Measurements from ENCODE around the gene LARGE2.

LARGE2 gene

DNA sequence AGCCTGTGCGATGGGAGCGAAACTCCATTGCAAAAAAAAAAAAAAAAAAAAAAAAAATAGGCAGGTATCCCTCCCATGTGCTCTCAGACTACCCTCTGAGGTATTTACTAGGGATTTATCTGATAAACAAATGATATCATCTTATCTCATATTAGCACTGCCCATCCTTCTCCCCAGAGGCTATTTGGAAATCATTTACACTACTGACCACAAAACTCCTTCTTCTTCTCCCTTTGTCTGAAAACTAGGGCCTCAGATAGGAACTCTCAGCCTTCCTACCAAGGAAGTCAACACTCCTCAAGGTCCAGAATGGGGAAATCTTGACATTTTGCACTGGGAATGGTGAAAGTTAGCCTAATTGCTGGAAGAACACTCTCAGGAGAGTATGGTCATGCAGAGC is 46.4 kb downstream of the LARGE2 start:
- TF ChIP-seq, protein P1, sequence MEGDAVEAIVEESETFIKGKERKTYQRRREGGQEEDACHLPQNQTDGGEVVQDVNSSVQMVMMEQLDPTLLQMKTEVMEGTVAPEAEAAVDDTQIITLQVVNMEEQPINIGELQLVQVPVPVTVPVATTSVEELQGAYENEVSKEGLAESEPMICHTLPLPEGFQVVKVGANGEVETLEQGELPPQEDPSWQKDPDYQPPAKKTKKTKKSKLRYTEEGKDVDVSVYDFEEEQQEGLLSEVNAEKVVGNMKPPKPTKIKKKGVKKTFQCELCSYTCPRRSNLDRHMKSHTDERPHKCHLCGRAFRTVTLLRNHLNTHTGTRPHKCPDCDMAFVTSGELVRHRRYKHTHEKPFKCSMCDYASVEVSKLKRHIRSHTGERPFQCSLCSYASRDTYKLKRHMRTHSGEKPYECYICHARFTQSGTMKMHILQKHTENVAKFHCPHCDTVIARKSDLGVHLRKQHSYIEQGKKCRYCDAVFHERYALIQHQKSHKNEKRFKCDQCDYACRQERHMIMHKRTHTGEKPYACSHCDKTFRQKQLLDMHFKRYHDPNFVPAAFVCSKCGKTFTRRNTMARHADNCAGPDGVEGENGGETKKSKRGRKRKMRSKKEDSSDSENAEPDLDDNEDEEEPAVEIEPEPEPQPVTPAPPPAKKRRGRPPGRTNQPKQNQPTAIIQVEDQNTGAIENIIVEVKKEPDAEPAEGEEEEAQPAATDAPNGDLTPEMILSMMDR (conservative IDR thresholded peaks at IDR 0.05; ENCODE audit: low read depth, low read length) = no peak

DNA sequence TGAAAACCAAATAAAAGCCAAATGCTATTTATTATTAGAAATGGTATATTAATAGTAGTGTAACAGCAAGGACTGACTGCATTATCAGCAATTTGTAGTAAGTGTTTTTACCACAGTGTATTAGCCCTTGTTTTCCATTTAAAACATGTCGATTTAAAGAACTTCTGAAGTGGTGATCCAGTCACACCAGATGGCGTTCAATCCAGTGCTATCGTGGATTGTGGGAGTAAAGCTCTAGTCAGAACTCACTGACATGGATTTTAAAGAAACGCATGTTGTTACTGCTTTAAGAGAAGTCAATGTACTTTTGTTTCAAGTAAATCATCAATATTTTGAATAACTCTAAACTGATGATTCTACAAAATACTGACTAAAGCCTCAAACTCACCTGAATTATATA is 51.1 kb downstream of the LARGE2 start:
- TF ChIP-seq, protein P1 (conservative IDR thresholded peaks at IDR 0.05; ENCODE audit: low read depth, low read length) = no peak
- no peak overlapping the region for H3K4me3 ChIP-seq (ENCODE audit: low read length)
- DNase-seq (ENCODE audit: low read depth) = no peak

More for the DNA sequence above, 46.4 kb downstream of the LARGE2 start:
- H3K4me3 ChIP-seq (ENCODE audit: low read length) = no peak overlapping the region
- DNase-seq (ENCODE audit: low read depth) = no peak

DNA sequence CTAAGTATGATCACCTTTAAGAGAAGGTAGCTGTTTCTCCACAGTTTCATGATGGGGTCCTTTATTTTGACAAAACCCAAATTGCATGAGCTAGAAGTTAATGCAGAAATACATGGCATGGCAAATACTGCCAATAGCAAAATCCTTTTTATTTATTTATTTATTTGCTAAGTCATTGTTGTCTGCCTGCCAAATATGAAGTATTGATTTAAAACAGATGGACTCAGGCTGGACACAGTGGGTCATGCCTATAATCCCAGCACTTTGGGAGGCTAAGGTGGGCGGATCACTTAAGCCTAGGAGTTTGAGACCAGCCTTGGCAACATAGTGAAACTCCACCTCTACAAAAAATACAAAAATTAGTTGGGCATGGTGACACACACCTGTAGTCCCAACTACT is 52.4 kb downstream of the LARGE2 start:
- TF ChIP-seq, protein P1 (conservative IDR thresholded peaks at IDR 0.05; ENCODE audit: low read depth, low read length) = no peak
- no peak for DNase-seq (ENCODE audit: low read depth)
- H3K4me3 ChIP-seq (ENCODE audit: low read length) = no peak overlapping the region
